Panc1 (cell line): ENCODE results near the gene PIGW. TPM values are rescaled to one million over a fixed set of nuclear protein-coding genes. Genes with fewer than 3 reads are reported as not detected.

Experiments used
- ATAC-seq: fragments of 200-7000 bp; cut with Tn5 transposase; 2 replicates; pipeline ENCODE4 v1.9.1; 2020; ENCODE audit warnings: mild to moderate bottlenecking, moderate library complexity
- BruUV-seq: library from RNA; stranded (reverse); fragments of 400-500 nt; replicated peaks from 2 replicates; lab custom pipeline; 2021; lab: Mats Ljungman, UMichigan
- CTCF ChIA-PET: fragments of 300-600 bp; sonication (Branson Sonifier 250); formaldehyde crosslinking; loops from one replicate; lab custom pipeline; 2022; ENCODE audit warnings: antibody characterized with exemption; lab: Charles Lee
- POLR2A ChIA-PET: fragments of 300-600 bp; sonication (Branson Sonifier 250); formaldehyde crosslinking; loops from one replicate; lab custom pipeline; 2022; ENCODE audit warnings: antibody characterized with exemption; lab: Charles Lee
- DNase-seq: peaks from one replicate; pipeline ENCODE4 v3.0.0-alpha.2; 2010; ENCODE audit warnings: low read depth, low spot score
- H3K27ac ChIP-seq: 2 replicates; pipeline ENCODE4 v1.5.1; 2011; ENCODE audit warnings: mild to moderate bottlenecking, low read length, inconsistent platforms
- H3K27me3 ChIP-seq: fragments of 200-500 bp; sonication (Bioruptor generic); 2 replicates; pipeline ENCODE4 v1.6.0; 2014; ENCODE audit warnings: low read length, inconsistent platforms; ENCODE audit not compliant: control insufficient read depth, insufficient read depth
- H3K36me3 ChIP-seq: fragments of 200-500 bp; sonication (Bioruptor generic); 2 replicates; pipeline ENCODE4 v1.5.1; 2014; ENCODE audit warnings: inconsistent platforms, mild to moderate bottlenecking, low read length, moderate library complexity; ENCODE audit not compliant: control insufficient read depth, insufficient read depth
- H3K4me1 ChIP-seq: 2 replicates; pipeline ENCODE4 v1.5.1; 2011; ENCODE audit warnings: inconsistent platforms, mild to moderate bottlenecking, low read length, moderate library complexity; ENCODE audit not compliant: control insufficient read depth, insufficient read depth
- H3K4me3 ChIP-seq, 2 experiments: 2 replicates each; pipeline ENCODE4 v1.5.1; 2011 to 2012; ENCODE audit warnings: low read depth in 2 of 2, low read length in 2 of 2, mild to moderate bottlenecking in 2 of 2, inconsistent platforms in 1 of 2, moderate library complexity in 1 of 2
- H3K9me3 ChIP-seq: fragments of 200-500 bp; sonication (Bioruptor generic); 2 replicates; pipeline ENCODE4 v1.5.1; 2014; ENCODE audit warnings: low read depth, mild to moderate bottlenecking, inconsistent platforms, low read length, moderate library complexity; ENCODE audit not compliant: control insufficient read depth, insufficient read depth
- POLR2AphosphoS5 ChIP-seq: IDR thresholded peaks from 2 replicates; pipeline ENCODE4 v1.6.1; 2012; ENCODE audit warnings: mild to moderate bottlenecking, low read depth, low read length, moderate library complexity
- SIN3A ChIP-seq: IDR thresholded peaks from 2 replicates; pipeline ENCODE4 v1.6.1; 2012; ENCODE audit warnings: low read depth, mild to moderate bottlenecking, low read length, moderate library complexity, borderline replicate concordance; ENCODE audit not compliant: insufficient read depth
- TCF7L2 ChIP-seq: IDR thresholded peaks from 2 replicates; pipeline ENCODE4 v1.6.1; 2011; ENCODE audit warnings: mild to moderate bottlenecking, low read depth, low read length, inconsistent platforms
- in situ Hi-C: cut with HindIII; loops from 2 replicates; pipeline ENCODE4 v1.10.0; 2016; ENCODE audit warnings: low sequenced_read_pairs, low pct_unique_long_range_greater_than_20kb
- intact Hi-C: fragments of 100-400 bp; cut with micrococcal nuclease; formaldehyde crosslinking; loops from one replicate; pipeline ENCODE4 v1.10.0; 2022; ENCODE audit not compliant: unreplicated experiment
- total RNA-seq: library from RNA; stranded (reverse); gene quantifications from one replicate; pipeline ENCODE4 v1.2.1, GENCODE V29; 2021; ENCODE audit not compliant: unreplicated experiment
- TF ChIP-seq, protein P1 (sequence below): fragments of 450-650 bp; IDR thresholded peaks from 2 replicates; pipeline ENCODE4 v1.5.1; 2017; ENCODE audit warnings: mild to moderate bottlenecking
- TF ChIP-seq, protein P2 (sequence below), 2 experiments: IDR thresholded peaks; 2 replicates each; pipeline ENCODE4 v1.6.1; 2011 to 2012; ENCODE audit warnings: low read depth in 2 of 2, control low read depth in 1 of 2, low read length in 1 of 2, mild to moderate bottlenecking in 1 of 2, moderate library complexity in 1 of 2; ENCODE audit not compliant: insufficient read depth in 1 of 2

Gene PIGW
- total RNA-seq, 1 experiment from 2014 or later, result 16.2 TPM

DNA sequence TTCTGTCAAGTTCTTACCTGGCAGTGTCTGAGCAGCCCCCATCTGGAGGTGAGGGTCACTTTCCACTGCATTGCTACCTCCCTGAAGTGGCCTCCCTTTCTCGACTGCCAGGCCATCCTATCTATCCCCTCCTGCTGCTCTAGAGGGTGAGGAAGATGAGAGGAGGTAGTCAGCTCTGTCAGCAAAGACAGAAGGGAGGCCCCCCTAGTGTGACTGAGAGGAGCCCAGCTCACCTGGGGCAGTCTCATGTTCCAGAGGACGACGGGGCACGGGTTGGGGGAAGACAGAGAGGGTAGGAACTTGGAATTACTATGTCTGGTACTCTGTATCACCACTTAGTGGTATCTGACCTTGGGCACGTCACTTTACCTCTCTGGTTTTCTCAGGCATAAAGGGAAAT, 22.1 kb upstream of the PIGW start:
- POLR2A ChIA-PET, result no interaction called here
- H3K36me3 ChIP-seq, result no peaks in the 10 kb centered on the region; the same call in 1 of the 2 replicates
- ATAC-seq (no peak), DNase-seq (no peak)
- BruUV-seq, result TSS peak; percentile 45
- H3K27ac ChIP-seq, result no peak overlapping the region
- H3K4me3 ChIP-seq, result no peak overlapping the region
- CTCF ChIA-PET, result no interaction called here
- no peak for TF ChIP-seq POLR2AphosphoS5
- TF ChIP-seq TCF7L2, result no peak
- TF ChIP-seq, protein P1, sequence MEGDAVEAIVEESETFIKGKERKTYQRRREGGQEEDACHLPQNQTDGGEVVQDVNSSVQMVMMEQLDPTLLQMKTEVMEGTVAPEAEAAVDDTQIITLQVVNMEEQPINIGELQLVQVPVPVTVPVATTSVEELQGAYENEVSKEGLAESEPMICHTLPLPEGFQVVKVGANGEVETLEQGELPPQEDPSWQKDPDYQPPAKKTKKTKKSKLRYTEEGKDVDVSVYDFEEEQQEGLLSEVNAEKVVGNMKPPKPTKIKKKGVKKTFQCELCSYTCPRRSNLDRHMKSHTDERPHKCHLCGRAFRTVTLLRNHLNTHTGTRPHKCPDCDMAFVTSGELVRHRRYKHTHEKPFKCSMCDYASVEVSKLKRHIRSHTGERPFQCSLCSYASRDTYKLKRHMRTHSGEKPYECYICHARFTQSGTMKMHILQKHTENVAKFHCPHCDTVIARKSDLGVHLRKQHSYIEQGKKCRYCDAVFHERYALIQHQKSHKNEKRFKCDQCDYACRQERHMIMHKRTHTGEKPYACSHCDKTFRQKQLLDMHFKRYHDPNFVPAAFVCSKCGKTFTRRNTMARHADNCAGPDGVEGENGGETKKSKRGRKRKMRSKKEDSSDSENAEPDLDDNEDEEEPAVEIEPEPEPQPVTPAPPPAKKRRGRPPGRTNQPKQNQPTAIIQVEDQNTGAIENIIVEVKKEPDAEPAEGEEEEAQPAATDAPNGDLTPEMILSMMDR, result no peak
- no peak for TF ChIP-seq SIN3A
- TF ChIP-seq, protein P2, sequence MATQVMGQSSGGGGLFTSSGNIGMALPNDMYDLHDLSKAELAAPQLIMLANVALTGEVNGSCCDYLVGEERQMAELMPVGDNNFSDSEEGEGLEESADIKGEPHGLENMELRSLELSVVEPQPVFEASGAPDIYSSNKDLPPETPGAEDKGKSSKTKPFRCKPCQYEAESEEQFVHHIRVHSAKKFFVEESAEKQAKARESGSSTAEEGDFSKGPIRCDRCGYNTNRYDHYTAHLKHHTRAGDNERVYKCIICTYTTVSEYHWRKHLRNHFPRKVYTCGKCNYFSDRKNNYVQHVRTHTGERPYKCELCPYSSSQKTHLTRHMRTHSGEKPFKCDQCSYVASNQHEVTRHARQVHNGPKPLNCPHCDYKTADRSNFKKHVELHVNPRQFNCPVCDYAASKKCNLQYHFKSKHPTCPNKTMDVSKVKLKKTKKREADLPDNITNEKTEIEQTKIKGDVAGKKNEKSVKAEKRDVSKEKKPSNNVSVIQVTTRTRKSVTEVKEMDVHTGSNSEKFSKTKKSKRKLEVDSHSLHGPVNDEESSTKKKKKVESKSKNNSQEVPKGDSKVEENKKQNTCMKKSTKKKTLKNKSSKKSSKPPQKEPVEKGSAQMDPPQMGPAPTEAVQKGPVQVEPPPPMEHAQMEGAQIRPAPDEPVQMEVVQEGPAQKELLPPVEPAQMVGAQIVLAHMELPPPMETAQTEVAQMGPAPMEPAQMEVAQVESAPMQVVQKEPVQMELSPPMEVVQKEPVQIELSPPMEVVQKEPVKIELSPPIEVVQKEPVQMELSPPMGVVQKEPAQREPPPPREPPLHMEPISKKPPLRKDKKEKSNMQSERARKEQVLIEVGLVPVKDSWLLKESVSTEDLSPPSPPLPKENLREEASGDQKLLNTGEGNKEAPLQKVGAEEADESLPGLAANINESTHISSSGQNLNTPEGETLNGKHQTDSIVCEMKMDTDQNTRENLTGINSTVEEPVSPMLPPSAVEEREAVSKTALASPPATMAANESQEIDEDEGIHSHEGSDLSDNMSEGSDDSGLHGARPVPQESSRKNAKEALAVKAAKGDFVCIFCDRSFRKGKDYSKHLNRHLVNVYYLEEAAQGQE (IDR thresholded peaks at IDR 0.05; ENCODE audit: insufficient read depth in 1 of 2, low read depth in 2 of 2, low read length in 1 of 2), result no peak
- no peaks in the 10 kb centered on the region for H3K4me1 ChIP-seq
- in situ Hi-C loops (no loop called here), intact Hi-C loops (no loop called here)
- H3K27me3 ChIP-seq, result no peaks in the 10 kb centered on the region
- no peaks in the 10 kb centered on the region for H3K9me3 ChIP-seq

DNA sequence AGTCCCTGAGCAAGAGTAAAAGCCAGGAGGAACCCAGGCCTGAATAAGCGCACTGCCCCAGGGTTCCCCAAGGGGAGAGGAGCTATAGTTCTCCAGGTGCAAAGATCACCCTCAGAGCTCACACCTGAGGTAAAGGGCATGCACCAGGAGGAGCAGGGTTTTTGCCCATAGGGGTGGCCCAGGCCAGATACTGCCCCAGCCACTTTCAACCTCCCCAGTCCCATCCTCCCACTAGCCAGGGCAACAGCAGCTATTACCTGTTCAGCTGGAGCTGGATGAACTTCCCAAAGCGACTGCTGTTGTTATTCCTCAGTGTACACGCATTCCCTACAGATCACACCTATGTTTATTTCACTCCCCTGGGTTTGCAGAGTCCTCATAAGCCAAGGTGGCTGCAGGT, 19.9 kb upstream of the PIGW start:
- H3K4me1 ChIP-seq, result no peaks in the 10 kb centered on the region
- no peak for DNase-seq
- POLR2A ChIA-PET, result no interaction called here
- H3K27ac ChIP-seq, result no peak overlapping the region
- no TSS peak for BruUV-seq
- peaks cover 9% of the 10 kb centered on the region; the same call in 1 of the 2 replicates for H3K36me3 ChIP-seq
- H3K9me3 ChIP-seq, result no peaks in the 10 kb centered on the region
- intact Hi-C loops, result no loop called here
- no peaks in the 10 kb centered on the region for H3K27me3 ChIP-seq
- ATAC-seq, result no peak
- in situ Hi-C loops, result no loop called here
- TF ChIP-seq, protein P2 (IDR thresholded peaks at IDR 0.05; ENCODE audit: insufficient read depth in 1 of 2, low read depth in 2 of 2, low read length in 1 of 2), result no peak
- TF ChIP-seq SIN3A (no peak), POLR2AphosphoS5 (no peak), TCF7L2 (no peak)
- TF ChIP-seq, protein P1, result no peak
- no peak overlapping the region for H3K4me3 ChIP-seq
- CTCF ChIA-PET, result no interaction called here
